GM20431 (cell line): ENCODE results near the gene CAMK4.

ENCODE experiments used
- in situ Hi-C: fragments of 300-500 bp; cut with MseI, MboI; formaldehyde crosslinking; loops from one replicate; pipeline ENCODE4 v1.15.0; 2020; ENCODE audit warnings: low sequenced_read_pairs; ENCODE audit not compliant: unreplicated experiment

The CAMK4 gene

GRCh38 chr5:111223787-111224560 lies at the start of gene CAMK4:
CAMK4 (plus strand) TSS chr5:111224384; CDS start chr5:111224484, 100 bp downstream.
- in situ Hi-C loops = no loop called here

GRCh38 chr5:111183064-111183463 lies 41.1 kb upstream of the CAMK4 start:
- in situ Hi-C loops = no loop called here

- in situ Hi-C loops = no loop called here
These were observed 37.1 kb upstream of the CAMK4 start for GRCh38 chr5:111187079-111187478.

- in situ Hi-C loops = no loop called here
These were observed 30.1 kb upstream of the CAMK4 start for GRCh38 chr5:111194053-111194452.

- in situ Hi-C loops = no loop called here
These were observed 29.3 kb upstream of the CAMK4 start for GRCh38 chr5:111194925-111195324.

GRCh38 chr5:111197523-111197922 lies 26.7 kb upstream of the CAMK4 start:
- in situ Hi-C loops = no loop called here

GRCh38 chr5:111198281-111198966 lies 25.8 kb upstream of the CAMK4 start:
- in situ Hi-C loops = no loop called here

- in situ Hi-C loops = no loop called here
These were observed 23.4 kb upstream of the CAMK4 start for GRCh38 chr5:111200828-111201227.

GRCh38 chr5:111201705-111202104 lies 22.5 kb upstream of the CAMK4 start:
- in situ Hi-C loops = no loop called here

- in situ Hi-C loops = no loop called here
These were observed 12.8 kb upstream of the CAMK4 start for GRCh38 chr5:111211341-111211740.

GRCh38 chr5:111214052-111214742 lies 10.0 kb upstream of the CAMK4 start:
- in situ Hi-C loops = no loop called here

GRCh38 chr5:111215971-111216370 lies 8.2 kb upstream of the CAMK4 start:
- in situ Hi-C loops = no loop called here

GRCh38 chr5:111221139-111221538 lies 3.0 kb upstream of the CAMK4 start:
- in situ Hi-C loops = no loop called here

GRCh38 chr5:111223101-111223786 lies 940 bp upstream of the CAMK4 start:
- in situ Hi-C loops = no loop called here

- in situ Hi-C loops = no loop called here
These were observed 569 bp downstream of the CAMK4 start for GRCh38 chr5:111224561-111225345.

GRCh38 chr5:111225926-111226325 lies 1.7 kb downstream of the CAMK4 start:
- in situ Hi-C loops = no loop called here

GRCh38 chr5:111226556-111226955 lies 2.4 kb downstream of the CAMK4 start:
- in situ Hi-C loops = no loop called here

GRCh38 chr5:111227226-111227782 lies 3.1 kb downstream of the CAMK4 start:
- in situ Hi-C loops = no loop called here

GRCh38 chr5:111227801-111228200 lies 3.6 kb downstream of the CAMK4 start:
- in situ Hi-C loops = no loop called here
